IPS DF 4.7 (cell line): ENCODE measurements around the gene BICDL1.

Experiments
- DNase-seq: peaks from one replicate; pipeline ENCODE4 v3.0.0-alpha.2; 2013; ENCODE audit warnings: low spot score; ENCODE audit errors: extremely low read depth

BICDL1 gene

DNA sequence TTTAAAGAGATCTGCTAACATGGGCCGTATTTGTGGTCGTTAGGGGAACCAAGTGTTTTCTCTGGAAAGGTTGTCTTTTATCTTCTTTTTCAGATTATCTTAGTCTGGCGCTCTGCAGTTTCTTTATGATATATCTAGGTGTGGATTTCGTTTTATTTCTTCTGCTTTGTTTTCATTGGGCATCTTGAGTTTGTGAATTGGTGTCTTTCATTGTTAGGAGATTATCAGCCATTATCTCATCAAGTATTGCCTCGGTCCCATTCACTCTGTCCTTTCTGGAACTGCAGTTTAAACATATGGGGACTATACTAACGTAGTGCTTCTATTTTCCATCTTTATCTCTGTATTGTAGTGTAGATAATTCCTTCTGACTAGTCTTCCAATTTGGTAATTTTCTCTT lies 60.4 kb downstream of the BICDL1 start:
- no peak for DNase-seq

DNA sequence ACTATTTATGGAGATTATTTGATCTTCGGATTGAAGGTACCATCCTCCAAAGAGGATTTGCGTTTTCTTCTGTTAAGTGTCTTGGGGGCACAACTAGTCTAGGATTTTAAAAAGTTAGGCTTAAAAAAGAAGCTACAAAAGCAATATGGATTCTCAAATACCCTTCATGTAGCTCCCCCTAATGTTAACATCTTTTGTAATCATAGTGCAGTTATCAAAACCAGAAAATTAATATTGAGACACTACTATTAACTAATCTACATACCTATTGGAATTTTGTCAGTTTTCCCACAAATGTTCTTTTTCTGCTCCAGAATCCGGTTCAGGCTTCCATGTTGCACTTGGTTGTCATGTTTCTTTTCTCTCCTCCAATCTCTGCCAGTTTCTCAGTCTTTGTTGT lies 62.5 kb downstream of the BICDL1 start:
- no peak for DNase-seq

DNA sequence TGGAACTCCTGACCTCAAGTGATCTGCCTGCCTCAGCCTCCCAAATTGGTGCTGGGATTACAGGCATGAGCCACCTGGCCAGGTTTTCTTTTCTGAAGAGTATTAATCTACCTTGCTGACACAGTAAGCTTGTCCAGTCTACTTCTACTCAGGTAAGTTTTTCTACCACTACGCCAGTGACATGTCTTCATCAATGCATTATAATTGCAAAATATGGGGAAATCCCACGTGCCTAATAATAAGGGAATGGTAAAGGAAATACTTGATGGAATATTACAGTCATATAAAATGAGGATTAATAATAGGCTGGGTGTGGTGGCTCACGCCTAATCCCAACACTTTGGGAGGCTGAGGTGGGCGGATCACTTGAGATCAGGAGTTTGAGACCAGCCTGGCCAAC lies 65.3 kb downstream of the BICDL1 start:
- no peak for DNase-seq

DNA sequence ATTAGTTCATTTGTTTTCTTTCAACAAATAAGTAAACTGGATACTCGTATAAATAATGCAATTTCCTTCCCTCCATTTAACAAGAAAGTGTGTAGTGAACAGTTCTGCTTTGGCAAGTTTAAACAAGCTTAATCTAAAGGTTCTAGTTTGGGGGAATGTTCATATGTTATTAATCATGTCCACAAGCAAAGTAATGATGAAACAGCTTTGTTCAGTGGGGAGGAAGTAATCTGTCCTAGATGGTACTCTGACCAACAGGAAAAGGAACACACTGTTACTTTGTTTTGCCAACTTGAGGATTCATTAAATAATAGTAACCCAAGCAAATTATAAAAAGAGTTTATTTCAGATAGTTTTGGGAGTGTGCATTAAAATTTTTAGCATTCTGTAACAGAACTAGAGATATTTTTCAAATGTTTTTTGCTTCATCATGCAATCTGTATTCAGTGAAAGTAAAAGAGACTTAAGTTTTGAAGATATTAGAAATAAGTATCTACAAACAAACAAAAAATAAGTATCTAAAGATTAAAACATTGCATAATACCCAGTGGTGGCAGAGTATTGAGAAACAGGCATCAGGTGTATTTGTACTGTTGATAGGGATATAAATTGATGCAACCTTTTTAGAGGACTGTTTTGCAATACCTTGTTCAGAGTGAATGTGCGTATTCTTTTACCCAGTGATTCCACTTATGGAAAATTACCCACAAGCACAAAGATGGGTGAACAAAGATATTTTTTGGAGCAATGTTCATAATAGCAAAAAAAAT lies 66.4 kb downstream of the BICDL1 start:
- DNase-seq: no peak

DNA sequence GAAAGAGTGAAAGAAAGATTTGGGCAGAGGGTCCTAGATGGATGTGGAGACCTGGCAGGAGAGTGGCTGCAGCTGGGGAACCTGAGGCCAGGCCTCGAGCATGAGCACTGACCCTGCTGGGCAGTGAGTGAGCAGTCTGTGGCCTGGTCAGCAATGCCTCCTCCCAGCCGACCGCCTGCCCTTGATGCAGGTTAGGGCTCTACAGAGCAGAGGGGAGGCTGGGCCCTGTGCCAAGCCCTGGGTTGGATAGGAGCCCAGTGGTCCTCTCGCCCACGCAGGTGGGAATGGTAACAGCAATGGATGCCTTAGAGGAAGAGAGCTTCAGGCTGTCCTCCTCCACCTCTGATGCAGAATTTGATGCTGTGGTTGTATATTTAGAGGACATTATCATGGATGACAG lies 67.7 kb downstream of the BICDL1 start:
- no peak for DNase-seq

DNA sequence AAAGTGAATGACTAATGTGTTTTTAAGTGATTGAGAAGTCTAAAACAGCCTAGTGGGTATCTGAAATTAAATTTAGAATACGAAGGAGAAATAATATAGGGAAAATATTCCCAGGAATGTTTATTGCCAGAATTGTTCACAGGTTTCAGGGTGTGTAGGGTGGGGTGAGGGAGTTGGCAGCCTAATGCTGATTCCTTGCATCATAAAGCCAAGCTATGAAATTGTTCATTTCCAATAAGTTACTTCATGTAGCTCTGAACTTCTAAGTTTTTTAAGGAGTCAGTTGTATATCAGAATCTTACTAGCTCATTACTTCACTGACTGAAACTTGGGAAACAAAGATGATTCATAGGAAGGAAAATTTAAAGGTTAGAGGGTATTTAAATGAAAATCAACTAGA lies 71.2 kb downstream of the BICDL1 start:
- no peak for DNase-seq

DNA sequence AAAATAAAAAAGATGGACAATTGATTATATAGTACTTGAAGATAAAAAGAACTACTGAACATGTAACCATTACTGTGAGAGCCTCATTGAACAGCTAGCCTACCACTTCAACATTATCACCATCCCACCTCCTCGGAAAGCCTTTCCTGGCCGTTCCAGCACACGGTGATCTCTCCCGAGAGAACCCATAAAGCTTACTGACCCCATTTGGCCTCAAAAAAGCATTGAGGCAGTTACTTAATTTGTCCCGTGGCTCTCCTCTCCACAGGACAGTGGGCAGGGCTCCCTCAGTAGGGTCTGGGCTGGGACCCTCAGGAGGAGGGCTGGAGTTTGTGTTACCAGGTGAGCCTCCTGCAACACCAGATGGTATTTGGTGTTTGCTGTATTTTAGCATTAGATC lies 71.7 kb downstream of the BICDL1 start:
- no peak for DNase-seq

DNA sequence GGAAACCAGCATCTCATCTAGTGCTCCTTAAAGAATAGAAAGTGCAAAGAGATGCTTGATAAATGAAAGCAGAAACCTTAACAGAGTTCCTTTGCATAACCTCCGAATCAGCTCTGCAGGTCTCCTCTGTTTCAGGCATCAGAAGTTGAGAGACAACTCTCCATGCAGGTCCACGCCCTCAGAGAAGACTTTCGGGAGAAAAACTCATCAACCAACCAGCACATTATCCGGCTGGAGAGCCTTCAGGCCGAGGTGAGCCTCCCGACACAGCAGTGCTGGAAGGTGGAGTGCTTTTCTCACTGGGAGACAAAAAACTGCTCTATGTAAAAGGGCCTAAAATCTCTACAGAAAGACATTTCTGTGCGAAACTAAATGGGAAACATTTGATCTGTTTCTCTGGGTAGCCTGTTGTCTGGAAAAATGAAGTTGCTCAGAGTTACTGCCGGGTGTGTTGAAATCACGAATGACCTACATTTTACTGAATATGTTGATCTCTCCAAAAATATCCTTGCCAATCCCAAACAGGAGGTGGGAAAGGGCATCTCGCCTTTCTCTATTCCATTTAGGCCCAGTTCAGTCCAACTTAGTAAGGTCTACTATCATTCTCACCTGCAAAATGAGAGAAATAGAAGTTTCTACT lies 72.7 kb downstream of the BICDL1 start:
- no peak for DNase-seq

DNA sequence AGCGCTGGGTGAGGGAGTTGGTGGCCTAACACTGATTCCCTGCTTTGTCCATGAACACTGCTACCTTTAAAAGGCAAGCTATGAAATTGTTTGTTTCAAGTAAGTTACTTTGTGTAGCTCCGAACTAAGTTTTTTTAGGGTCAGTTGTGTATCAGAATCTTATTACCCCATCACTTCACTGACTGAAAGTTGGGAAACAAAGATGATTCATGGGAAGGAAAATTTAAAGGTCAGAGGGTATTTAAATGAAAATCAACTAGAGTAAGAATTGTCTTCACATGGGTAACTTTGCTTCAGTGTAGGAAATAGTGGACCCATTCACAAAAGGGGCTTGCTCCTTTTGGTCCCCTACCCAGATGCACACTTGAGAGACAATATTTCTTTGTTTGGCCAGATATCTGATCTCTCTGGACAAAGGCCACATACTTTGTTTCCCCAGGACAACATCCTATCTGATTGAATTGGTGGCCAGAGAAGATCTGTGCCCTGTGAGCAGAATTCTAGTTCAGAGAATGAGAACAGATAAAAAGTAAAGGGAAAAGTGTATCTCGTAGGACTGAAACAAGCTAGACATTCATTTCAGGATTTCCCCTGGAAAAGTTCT lies 74.0 kb downstream of the BICDL1 start:
- no peak for DNase-seq

DNA sequence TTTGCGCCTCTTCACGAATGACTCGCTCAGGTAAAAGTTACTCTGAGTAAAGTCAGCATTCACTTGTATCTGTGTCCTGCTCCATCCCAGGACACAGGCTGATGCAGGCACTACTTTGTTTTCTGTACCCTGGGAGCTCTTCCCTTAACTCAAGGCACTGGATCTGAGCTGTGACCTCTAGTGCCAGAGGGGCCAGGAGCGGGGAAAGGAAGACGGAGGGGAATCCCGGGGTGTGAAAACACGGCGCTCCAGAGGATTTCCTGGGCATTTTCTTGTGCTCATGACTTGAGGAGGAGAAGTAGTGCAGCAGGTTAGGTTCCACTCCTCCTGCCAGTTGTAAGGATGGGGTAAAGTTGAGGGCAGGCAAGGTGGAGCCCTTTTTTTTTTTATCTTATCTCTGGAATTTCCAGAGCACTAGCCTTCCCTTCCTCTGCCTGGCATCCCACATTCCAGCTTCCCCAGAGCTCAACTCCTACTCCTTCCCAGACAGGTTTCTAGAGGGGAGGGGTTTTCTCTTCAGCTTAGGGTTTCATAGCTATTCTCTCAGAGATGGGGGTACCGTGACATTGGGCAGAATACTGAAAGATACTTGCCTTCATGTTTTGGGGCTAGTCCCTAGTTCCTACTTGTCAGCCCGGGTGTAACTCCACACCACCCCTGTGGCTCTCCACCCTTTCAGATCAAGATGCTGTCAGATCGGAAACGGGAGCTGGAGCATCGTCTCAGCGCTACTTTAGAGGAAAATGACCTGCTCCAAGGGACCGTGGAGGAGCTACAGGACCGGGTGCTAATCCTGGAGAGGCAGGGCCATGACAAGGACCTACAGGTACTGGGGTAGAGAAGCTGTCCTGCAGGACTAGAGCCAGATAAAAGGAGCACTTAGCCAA lies 75.3 kb downstream of the BICDL1 start:
- DNase-seq: no peak

DNA sequence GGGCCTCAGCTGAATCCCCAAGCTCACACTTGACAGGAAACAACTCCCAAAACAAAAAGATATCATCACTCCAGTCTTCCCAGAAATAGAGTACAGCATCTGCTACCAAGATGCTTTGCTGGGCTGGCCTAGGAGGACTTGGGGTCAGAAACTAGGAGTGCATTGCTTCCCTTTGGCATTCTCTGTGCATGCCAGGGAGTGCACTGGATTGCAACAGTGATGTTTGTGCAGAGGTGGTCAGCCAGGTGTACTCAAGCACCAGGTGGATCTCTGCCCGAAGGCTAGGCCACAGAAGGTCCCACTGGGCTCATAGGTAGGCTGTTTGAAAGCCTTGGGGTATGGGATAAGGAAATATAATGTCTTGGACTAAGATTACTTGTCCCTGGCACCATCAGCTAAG lies 76.4 kb downstream of the BICDL1 start:
- DNase-seq: no peak

DNA sequence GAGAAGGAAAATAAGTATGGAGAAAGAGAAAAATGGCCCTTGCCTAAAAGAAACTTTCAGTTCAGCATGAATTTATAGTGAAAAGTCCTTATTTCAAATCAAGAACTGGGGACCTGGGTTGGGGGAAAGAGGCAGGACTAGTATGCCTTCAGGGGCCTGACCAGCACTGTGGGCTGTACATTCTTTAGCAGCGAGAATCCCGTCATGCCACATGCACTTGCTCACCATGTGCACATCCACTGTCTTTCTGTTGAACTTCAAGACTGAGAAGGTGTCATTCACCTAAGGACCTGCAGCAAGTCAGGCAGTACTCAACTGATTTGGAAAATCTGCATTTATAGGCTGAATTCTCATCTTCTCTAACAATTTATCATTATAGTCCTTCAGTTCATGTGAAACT lies 77.3 kb downstream of the BICDL1 start:
- DNase-seq: no peak

DNA sequence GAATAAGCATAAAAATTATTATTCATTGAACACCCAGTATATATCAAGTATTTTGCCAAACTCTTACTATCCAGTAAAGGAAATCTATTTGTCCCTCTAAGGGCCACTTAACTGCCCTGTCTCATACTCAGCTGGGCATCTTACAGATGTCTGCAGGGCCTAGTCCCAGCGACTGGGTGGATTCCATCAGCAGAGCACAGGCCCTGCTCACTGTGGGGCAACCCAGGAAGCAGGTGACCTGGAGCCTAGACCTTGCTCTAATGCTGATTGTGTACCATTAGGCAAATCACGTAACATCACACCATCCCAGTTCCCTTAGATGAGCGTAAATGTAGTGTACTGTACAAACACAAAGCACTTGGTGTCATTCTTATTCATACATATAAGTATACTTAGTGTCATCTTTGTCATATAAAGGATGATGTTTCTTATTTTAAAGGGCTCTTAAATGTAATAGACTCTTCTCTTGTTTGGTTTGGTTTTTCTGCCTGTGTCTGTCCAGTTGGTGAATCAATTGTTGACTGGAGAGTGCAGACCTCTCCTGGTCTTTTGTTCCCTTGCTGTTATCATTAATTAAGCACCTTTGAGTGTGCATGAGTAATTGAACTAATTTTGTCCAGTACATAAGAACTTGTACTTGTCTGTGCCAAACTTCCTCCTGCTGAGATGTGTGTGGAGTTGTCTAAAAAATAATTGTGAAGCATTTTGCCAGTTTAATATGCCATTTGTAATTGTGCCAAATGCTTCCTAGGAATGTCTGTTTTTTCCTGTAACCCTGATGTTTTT lies 78.2 kb downstream of the BICDL1 start:
- no peak for DNase-seq

DNA sequence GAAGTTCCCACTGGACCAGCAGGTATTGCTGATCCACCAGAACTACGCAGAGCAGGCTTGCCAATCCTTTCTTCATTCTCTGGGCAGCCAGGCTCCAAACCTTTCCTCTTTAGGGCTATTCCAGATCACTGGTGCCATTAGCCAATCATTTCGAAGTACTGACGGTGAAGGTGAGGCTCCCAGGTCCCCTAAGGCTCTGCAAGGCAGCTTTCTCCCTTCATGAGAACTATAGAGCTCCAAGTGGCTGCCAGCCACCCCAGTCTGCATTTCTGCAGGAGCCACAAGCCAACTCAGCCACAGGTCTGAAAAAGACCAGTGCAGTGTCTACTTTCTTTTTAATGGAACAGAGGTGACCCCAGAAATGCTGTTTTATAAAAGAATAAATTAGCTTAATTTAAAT lies 78.9 kb downstream of the BICDL1 start:
- DNase-seq: no peak

DNA sequence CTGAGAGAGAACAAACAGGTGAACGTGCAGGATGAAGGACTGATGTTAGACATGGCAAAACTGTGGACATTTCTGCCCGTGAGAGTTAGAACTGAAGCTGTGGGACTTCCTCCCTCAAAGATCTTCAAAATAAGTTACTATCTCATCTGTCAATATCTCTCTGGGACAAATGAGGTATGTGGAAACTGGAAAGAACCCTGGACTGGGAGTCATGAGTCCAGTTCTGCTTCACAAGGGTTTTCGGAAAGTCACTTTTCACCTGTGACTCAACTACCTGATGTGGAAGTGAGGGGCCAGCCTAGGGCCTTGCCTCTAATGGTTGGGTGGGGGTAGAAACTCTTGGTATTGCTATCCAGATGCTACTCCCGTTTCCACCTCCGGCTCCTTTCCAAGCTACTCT lies 80.2 kb downstream of the BICDL1 start:
- DNase-seq: no peak

DNA sequence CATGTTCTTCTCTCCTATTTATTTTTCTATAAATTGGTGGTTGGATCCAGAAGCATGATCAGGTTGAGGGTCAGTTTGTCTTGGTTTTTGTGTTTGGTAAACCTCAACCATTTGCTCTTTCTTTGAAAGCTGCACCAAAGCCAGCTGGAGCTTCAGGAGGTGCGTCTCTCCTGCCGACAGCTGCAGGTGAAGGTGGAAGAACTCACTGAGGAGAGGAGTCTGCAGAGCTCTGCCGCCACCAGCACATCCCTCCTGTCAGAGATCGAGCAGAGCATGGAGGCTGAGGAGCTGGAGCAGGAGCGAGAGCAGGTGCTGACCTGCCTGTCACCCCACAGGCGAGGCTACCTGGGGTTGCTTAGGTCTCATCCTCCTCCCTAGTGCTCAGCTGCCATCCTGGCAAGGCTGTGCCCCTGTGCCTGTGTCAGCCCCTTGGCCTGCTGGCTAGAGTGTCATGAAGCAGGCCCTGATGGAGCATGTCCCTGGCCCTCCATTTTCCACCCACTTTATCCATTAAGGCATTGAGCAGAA lies 82.5 kb downstream of the BICDL1 start:
- no peak for DNase-seq

DNA sequence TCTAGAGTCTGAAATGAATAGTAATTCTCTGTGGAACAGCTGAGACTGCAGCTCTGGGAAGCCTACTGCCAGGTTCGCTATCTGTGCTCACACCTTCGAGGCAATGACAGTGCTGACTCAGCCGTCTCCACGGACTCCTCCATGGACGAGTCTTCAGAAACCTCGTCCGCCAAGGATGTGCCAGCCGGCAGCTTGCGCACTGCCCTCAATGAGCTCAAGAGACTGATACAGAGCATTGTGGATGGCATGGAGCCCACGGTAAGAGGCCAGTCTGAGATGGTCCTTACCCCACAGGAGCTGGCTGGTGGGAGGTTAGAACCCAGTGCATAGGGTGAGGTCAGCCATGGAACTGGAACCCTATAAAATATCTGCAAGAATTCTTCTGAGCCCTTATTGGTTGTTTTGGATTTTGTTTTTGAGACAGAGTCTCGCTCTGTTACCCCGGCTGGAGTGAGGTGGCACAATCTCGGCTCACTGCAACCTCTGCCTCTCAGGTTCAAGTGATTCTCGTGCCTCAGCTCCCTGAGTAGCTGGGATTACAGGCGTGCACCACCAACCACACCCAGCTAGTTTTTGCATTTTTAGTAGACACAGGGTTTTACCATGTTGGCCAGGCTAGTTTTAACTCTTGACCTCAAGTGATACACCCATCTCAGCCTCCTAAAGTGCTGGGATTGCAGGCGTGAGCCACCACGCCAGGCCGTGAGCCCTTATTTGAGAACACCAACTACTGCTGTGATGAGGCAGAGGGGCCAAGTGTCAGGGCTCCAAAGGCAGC lies 83.6 kb downstream of the BICDL1 start:
- no peak for DNase-seq

DNA sequence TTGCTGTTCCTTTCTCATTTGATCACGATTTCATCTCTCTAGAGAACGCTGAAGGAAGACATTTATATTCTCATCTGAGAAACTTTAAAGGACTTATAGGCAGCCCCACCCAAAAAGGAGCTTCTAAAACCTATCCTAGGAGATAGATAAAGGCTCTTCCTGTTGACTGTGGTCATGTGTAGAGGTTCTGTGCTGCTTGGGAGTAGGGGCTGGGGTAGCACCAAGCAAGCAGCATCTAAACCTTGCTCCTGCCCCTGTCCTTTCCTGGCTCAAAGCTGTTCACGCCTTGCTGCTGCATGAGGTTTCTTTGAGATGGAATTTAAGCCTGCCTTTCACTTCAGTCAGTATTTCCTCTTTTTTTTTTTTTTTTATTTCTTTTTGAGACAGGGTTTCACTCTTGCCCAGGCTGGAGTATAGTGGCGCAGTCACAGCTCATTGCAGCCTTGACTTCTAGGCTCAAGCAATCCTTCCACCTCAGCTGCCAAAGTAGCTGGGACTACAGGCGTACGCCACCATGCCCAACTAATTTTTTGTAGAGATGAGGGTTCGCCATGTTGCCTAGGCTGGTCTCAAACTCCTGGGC lies 86.1 kb downstream of the BICDL1 start:
- no peak for DNase-seq

DNA sequence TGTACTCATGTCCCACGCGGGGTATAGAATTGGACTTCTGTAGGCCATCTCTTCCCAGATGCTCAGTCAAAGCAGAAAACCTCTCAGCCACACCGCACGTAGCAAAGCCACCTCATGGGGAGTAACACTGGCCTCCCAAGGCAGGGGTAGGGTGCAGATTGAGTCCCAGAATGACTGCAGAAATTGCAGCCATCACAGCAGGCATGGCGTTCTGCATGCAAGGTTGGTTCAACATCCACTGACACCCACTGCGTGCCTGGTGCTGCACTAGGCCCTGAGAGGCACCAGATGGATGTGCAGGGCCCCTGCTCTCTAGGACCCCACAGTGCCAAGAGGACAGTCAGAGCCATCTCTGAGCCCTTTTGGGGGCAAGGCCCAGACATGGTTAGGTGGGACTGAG lies 87.6 kb downstream of the BICDL1 start:
- DNase-seq: no peak

DNA sequence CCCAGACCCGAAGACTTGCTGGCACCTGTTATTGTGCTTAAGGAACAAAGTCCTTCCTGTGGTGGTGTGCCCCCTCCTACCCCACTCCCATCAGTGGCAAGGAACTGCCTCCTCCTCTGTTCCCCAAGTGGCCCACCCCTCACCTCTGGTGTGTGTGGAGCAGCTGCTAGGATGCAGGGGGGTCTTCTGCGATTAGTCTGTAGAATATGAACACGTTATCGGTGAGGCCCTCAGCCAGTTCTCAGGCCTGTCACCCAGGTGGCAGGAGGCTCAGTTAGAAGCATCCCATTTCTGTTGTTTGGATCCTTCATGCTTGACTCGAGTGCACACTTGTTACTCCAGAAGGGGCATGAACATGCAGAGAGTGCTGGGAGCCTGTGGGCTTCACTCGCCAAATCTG lies 88.2 kb downstream of the BICDL1 start:
- DNase-seq: no peak
